Suppressor macrophage (primary cell): ENCODE measurements around the gene TEX44.

Source experiments
- DNase-seq, 4 experiments: peaks; one replicate each; pipeline ENCODE4 v3.0.0-alpha.2; 2020 to 2022

TEX44 gene

GRCh38 chr2:231605607-231606091 is 13.0 kb downstream of the TEX44 start:
- DNase-seq = no peak

GRCh38 chr2:231606941-231607340 is 14.3 kb downstream of the TEX44 start:
- no peak for DNase-seq

- peak; percentile 41 to 72 (median 56) for DNase-seq
Measured at GRCh38 chr2:231611273-231612108, 18.8 kb downstream of the TEX44 start.

GRCh38 chr2:231612109-231612455 is 19.4 kb downstream of the TEX44 start:
- no peak for DNase-seq

GRCh38 chr2:231612456-231613330 is 20.0 kb downstream of the TEX44 start:
- DNase-seq = peak; percentile 95 to 99 (median 96)

- DNase-seq = peak; percentile 50 to 61 (median 56)
Measured at GRCh38 chr2:231613331-231613662, 20.6 kb downstream of the TEX44 start.

GRCh38 chr2:231613663-231614558 is 21.2 kb downstream of the TEX44 start:
- peak; percentile 88 to 94 (median 91) for DNase-seq

GRCh38 chr2:231614559-231615057 is 21.9 kb downstream of the TEX44 start:
- DNase-seq = peak in 3 of 4 experiments; percentile 54 to 71 (median 68)

- peak in 1 of 4 experiments; percentile 10 for DNase-seq
Measured at GRCh38 chr2:231615058-231615671, 22.5 kb downstream of the TEX44 start.

- no peak for DNase-seq
Measured at GRCh38 chr2:231616296-231616695, 23.6 kb downstream of the TEX44 start.

- DNase-seq = no peak
Measured at GRCh38 chr2:231617059-231617926, 24.6 kb downstream of the TEX44 start.

GRCh38 chr2:231621051-231621879 is 28.6 kb downstream of the TEX44 start:
- no peak for DNase-seq

- no peak for DNase-seq
Measured at GRCh38 chr2:231622963-231623362, 30.3 kb downstream of the TEX44 start.

GRCh38 chr2:231626449-231626848 is 33.8 kb downstream of the TEX44 start:
- no peak for DNase-seq

- DNase-seq = no peak
Measured at GRCh38 chr2:231627384-231628120, 34.9 kb downstream of the TEX44 start.

- no peak for DNase-seq
Measured at GRCh38 chr2:231632559-231633142, 40.0 kb downstream of the TEX44 start.

- no peak for DNase-seq
Measured at GRCh38 chr2:231633241-231633976, 40.7 kb downstream of the TEX44 start.

- no peak for DNase-seq
Measured at GRCh38 chr2:231634412-231634811, 41.7 kb downstream of the TEX44 start.
